Brain microvascular endothelial cell (primary cell): ENCODE data around the gene TECPR2.

ENCODE experiments used
- DNase-seq: peaks from one replicate; pipeline ENCODE4 v3.0.0-alpha.2; 2020
- H3K27ac ChIP-seq: fragments of 250-450 bp; sonication (Bioruptor Pico); 2 replicates; pipeline ENCODE4 v1.5.1; 2020; ENCODE audit warnings: mild to moderate bottlenecking, moderate library complexity
- H3K27me3 ChIP-seq: fragments of 250-450 bp; sonication (Bioruptor Pico); replicated peaks from 2 replicates; pipeline ENCODE4 v1.5.1; 2020; ENCODE audit warnings: mild to moderate bottlenecking
- H3K36me3 ChIP-seq: fragments of 250-450 bp; sonication (Bioruptor Pico); replicated peaks from 2 replicates; pipeline ENCODE4 v1.5.1; 2020; ENCODE audit warnings: mild to moderate bottlenecking
- H3K4me3 ChIP-seq: 2 replicates; pipeline ENCODE4 v1.5.1; 2011; ENCODE audit warnings: low read depth, mild to moderate bottlenecking, control low read depth, low read length, moderate library complexity
- in situ Hi-C: cut with HindIII; loops from 2 replicates; pipeline ENCODE4 v1.10.0; 2017; ENCODE audit warnings: low sequenced_read_pairs, low pct_ligation_motif_present
- TF ChIP-seq, protein P1 (sequence below): IDR thresholded peaks from 2 replicates; pipeline ENCODE4 v1.5.1; 2011; ENCODE audit warnings: low read depth, mild to moderate bottlenecking, moderate library complexity, low read length, control low read depth, inconsistent platforms; ENCODE audit errors: missing control alignments

TECPR2 gene

DNA sequence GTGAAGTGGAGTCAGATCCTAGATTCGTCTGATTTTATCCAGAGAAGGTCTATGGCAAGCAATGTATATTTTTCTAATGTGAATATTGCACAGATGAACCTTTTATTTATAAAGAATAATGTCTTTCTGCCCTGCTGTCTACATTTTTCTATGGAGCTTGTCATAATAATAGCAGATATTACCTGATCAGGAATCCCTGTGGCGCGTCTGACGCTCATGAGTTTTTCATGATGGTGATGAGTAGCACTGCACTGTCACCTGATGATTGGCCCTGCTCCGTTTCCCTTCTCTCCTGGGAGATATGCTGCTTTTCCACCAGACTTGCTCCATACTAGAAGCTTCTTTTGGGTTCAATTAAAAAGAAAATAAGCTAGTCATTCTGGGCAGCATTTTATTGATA, 20.5 kb upstream of the TECPR2 start:
- H3K36me3 ChIP-seq = peaks cover 38% of the 10 kb centered on the region
- no peak overlapping the region for H3K27ac ChIP-seq
- in situ Hi-C loops = no loop called here
- TF ChIP-seq, protein P1, sequence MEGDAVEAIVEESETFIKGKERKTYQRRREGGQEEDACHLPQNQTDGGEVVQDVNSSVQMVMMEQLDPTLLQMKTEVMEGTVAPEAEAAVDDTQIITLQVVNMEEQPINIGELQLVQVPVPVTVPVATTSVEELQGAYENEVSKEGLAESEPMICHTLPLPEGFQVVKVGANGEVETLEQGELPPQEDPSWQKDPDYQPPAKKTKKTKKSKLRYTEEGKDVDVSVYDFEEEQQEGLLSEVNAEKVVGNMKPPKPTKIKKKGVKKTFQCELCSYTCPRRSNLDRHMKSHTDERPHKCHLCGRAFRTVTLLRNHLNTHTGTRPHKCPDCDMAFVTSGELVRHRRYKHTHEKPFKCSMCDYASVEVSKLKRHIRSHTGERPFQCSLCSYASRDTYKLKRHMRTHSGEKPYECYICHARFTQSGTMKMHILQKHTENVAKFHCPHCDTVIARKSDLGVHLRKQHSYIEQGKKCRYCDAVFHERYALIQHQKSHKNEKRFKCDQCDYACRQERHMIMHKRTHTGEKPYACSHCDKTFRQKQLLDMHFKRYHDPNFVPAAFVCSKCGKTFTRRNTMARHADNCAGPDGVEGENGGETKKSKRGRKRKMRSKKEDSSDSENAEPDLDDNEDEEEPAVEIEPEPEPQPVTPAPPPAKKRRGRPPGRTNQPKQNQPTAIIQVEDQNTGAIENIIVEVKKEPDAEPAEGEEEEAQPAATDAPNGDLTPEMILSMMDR = no peak
- H3K4me3 ChIP-seq = no peak overlapping the region
- no peak for DNase-seq
- H3K27me3 ChIP-seq = no peaks in the 10 kb centered on the region

DNA sequence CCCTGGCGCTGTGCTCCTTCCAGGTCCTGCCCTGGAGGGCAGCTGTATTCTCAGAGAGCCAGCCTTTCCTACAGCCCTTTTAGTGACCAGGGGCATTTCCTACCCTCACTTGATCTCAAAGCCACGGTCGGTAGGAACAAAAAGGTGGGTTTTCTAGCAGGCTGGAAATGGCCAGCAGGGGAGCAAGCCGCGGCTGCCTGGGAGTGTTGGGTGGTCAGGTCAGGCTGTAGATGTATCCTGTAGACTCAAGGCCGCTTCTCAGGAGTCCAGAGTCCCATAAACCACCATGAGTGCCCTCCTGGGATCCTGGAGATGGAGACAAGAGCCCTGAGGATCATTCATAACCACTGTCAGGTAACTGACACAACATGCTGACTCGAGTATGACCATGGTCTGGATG, 18.7 kb upstream of the TECPR2 start:
- in situ Hi-C loops = no loop called here
- no peak for DNase-seq
- TF ChIP-seq, protein P1 = no peak
- Histone ChIP-seq H3K27me3 (no peaks in the 10 kb centered on the region), H3K4me3 (no peak overlapping the region), H3K36me3 (peaks cover 47% of the 10 kb centered on the region), H3K27ac (no peak overlapping the region)

DNA sequence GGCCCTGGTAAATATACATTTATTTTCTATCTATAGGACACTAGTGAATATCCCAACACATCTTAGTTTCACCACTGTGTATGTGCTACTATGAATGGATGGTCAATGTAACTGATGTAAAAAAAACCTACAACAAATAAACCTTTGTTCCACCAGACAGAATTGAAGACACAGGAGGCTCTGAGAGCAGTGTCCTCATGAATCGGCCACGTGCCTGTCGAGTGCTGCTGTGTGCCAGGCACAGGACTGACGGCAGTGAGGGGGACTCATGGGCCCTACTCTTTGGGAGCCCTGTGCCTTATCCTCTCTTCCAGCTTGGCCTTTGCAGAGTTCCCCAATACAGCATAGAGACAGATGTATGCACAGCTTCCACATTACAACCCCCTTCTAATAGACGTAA, 18.3 kb upstream of the TECPR2 start:
- in situ Hi-C loops = no loop called here

DNA sequence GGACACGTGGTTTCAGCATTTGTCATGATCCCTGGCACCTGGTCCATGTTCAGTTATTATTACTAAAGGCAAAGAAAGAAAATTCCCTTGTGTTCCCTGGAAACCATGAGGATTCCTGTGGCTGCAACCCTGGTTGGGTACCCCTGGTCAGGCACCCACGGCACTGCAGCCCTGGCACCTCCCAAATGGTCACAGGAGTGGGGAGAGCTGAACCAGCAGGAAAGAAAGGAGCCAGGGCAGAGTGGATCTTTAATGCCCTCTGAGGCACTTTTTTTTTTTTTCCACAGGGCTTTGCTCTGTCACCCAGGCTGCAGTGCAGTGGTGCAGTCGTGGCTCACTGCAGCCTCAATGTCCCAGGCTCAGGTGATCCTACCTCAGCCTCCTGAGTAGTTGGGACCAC, 17.5 kb upstream of the TECPR2 start:
- H3K27ac ChIP-seq = no peak overlapping the region
- DNase-seq = no peak
- H3K4me3 ChIP-seq = no peak overlapping the region
- peaks cover 47% of the 10 kb centered on the region for H3K36me3 ChIP-seq
- in situ Hi-C loops = no loop called here
- H3K27me3 ChIP-seq = no peaks in the 10 kb centered on the region
- TF ChIP-seq, protein P1 = no peak

More for the DNA sequence above, 18.3 kb upstream of the TECPR2 start:
- no peak overlapping the region for H3K27ac ChIP-seq
- DNase-seq = no peak
- TF ChIP-seq, protein P1 = no peak
- peaks cover 47% of the 10 kb centered on the region for H3K36me3 ChIP-seq
- H3K4me3 ChIP-seq = no peak overlapping the region
- H3K27me3 ChIP-seq = no peaks in the 10 kb centered on the region

DNA sequence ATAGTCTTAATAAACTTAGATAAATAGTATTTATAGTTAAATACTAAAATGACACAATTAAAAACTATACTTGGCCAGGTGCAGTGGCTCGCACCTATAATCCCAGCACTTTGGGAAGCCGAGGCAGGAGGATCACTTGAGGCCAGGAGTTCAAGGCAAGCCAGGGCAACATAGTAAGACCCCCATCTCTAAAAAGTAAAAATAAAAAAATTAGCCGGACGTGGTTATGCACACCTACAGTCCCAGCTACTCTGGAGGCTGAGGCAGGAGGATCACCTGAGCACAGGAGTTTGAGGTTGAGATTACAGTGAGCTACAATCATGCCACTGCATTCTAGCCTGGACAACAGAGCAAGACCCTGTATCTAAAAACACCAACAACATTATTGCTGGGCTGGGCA, 16.1 kb upstream of the TECPR2 start:
- DNase-seq = no peak
- H3K4me3 ChIP-seq = no peak overlapping the region
- H3K36me3 ChIP-seq = peaks cover 42% of the 10 kb centered on the region
- H3K27ac ChIP-seq = no peak overlapping the region
- TF ChIP-seq, protein P1 = no peak
- no peaks in the 10 kb centered on the region for H3K27me3 ChIP-seq
- in situ Hi-C loops = no loop called here

DNA sequence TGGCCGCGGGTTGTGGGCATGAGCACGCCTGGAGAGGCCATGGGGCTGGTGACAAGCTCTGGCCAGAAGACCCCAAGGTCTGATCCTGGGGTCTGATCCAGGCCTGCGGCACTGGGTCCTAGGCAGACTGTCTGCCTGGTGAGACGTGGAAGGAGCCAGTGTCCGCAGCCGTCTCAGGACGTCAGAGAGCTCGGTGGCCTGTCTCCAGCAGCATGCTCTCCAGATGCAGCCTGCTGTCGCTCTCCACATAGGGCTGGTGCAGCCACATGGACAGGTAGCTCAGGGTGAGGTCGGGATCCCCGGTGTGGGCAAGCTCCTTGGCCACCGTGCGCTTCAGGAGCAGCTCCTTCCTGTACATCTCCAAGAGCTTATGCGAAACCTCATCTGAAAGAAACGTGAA, 14.4 kb upstream of the TECPR2 start:
- TF ChIP-seq, protein P1 = no peak
- H3K36me3 ChIP-seq = peaks cover 33% of the 10 kb centered on the region
- DNase-seq = no peak
- H3K27ac ChIP-seq = no peak overlapping the region
- in situ Hi-C loops = no loop called here
- H3K4me3 ChIP-seq = no peak overlapping the region
- no peaks in the 10 kb centered on the region for H3K27me3 ChIP-seq
